K562 (cell line): ENCODE measurements around the gene CNKSR2. TPM values are rescaled to one million over a fixed set of nuclear protein-coding genes. Genes with fewer than 3 reads are reported as not detected.

Source experiments
- ATAC-seq: fragments of 200-7000 bp; cut with Tn5 transposase; 3 replicates; pipeline ENCODE4 v1.9.1; 2020; ENCODE audit warnings: moderate library complexity
- BruUV-seq: library from RNA; stranded (reverse); fragments of 400-500 nt; replicated peaks from 2 replicates; lab custom pipeline; 2021; lab: Mats Ljungman, UMichigan
- CTCF ChIA-PET: fragments of 300-600 bp; formaldehyde crosslinking; extraction: SDS; loops from one replicate; lab custom pipeline; 2021; ENCODE audit warnings: low intra/inter-chr PET ratio; lab: Yijun Ruan, JAX
- POLR2A ChIA-PET: fragments of 300-600, 350-650 bp; sonication (Branson Sonifier 250); formaldehyde crosslinking; extraction: SDS; loops from one replicate; lab custom pipeline; 2021; ENCODE audit warnings: antibody characterized with exemption, inconsistent platforms; lab: Yijun Ruan, JAX
- DNase-seq, 4 experiments: peaks; one replicate each; pipeline versions ENCODE4 v3.0.0 to v3.0.0-alpha.2; 2011 to 2018; ENCODE audit warnings: low spot score in 3 of 4, mixed read lengths in 3 of 4; ENCODE audit errors: extremely low read depth in 1 of 4
- FAIRE-seq: peaks from 2 replicates; lab custom pipeline; 2011; peaks lifted over from hg19 to GRCh38; lab: Jason Lieb, UNC
- H2AFZ ChIP-seq: 2 replicates; pipeline ENCODE4 v1.6.0; 2011; ENCODE audit warnings: low read depth, low read length, control low read depth, inconsistent platforms
- H3K27ac ChIP-seq: fragments of 200-600 bp; 3 replicates; pipeline ENCODE4 v1.8.0; 2011; ENCODE audit warnings: low read depth, mild to moderate bottlenecking, control low read depth, inconsistent platforms, low read length, moderate library complexity, mixed read lengths; ENCODE audit errors: extremely low read depth
- H3K27me3 ChIP-seq, 2 experiments: fragments of 300-600 bp in 1 of 2; 2 replicates in 1 of 2; 3 replicates in 1 of 2; pipeline versions ENCODE4 v1.6.0 to v1.8.0; 2011; ENCODE audit warnings: inconsistent platforms in 2 of 2, low read length in 2 of 2, mild to moderate bottlenecking in 1 of 2, mixed read lengths in 1 of 2, moderate library complexity in 1 of 2; ENCODE audit not compliant: control insufficient read depth in 2 of 2, insufficient read depth in 2 of 2
- H3K36me3 ChIP-seq: fragments of 300-600 bp; 3 replicates; pipeline ENCODE4 v1.8.0; 2011; ENCODE audit warnings: mild to moderate bottlenecking, low read length, inconsistent platforms; ENCODE audit not compliant: control insufficient read depth, insufficient read depth
- H3K4me1 ChIP-seq, 2 experiments: fragments of 200-600 bp in 1 of 2; replicated peaks in 1 of 2; 2 replicates in 1 of 2; 3 replicates in 1 of 2; pipeline versions ENCODE4 v1.5.1 to v1.8.0; 2011; ENCODE audit warnings: inconsistent platforms in 2 of 2, low read length in 2 of 2, mild to moderate bottlenecking in 1 of 2, mixed read lengths in 1 of 2, moderate library complexity in 1 of 2; ENCODE audit not compliant: control insufficient read depth in 2 of 2, insufficient read depth in 2 of 2
- H3K4me2 ChIP-seq: 2 replicates; pipeline ENCODE4 v1.6.1; 2011; ENCODE audit warnings: low read length, control low read depth, inconsistent platforms, mixed read lengths; ENCODE audit not compliant: insufficient read depth
- H3K4me3 ChIP-seq: fragments of 200-600 bp; sonication (generic), shearing (Covaris generic); 2 replicates; pipeline ENCODE4 v1.5.1; 2016; ENCODE audit warnings: control low read depth, inconsistent platforms
- H3K79me2 ChIP-seq: fragments of 200-600 bp; 3 replicates; pipeline ENCODE4 v1.8.0; 2011; ENCODE audit warnings: low read length, inconsistent platforms; ENCODE audit not compliant: control insufficient read depth, insufficient read depth
- H3K9ac ChIP-seq, 2 experiments: 2 replicates each; pipeline versions ENCODE4 v1.6.0 to v1.6.1; 2011; ENCODE audit warnings: low read depth in 2 of 2, low read length in 2 of 2, control low read depth in 1 of 2, inconsistent platforms in 1 of 2, mild to moderate bottlenecking in 1 of 2, mixed read lengths in 1 of 2; ENCODE audit not compliant: insufficient read depth in 1 of 2
- H3K9me1 ChIP-seq: one replicate; pipeline ENCODE4 v1.6.0; 2011; ENCODE audit warnings: inconsistent platforms, mild to moderate bottlenecking, low read length, moderate library complexity; ENCODE audit not compliant: control insufficient read depth, insufficient read depth
- H3K9me3 ChIP-seq: replicated peaks from 2 replicates; pipeline ENCODE4 v1.5.1; 2011; ENCODE audit warnings: low read depth, low read length, inconsistent platforms; ENCODE audit not compliant: control insufficient read depth, insufficient read depth
- H4K20me1 ChIP-seq: replicated peaks from 2 replicates; pipeline ENCODE4 v1.6.1; 2011; ENCODE audit warnings: low read length, inconsistent platforms, mixed read lengths; ENCODE audit not compliant: control insufficient read depth, insufficient read depth
- BCOR ChIP-seq: fragments of 450-650 bp; IDR thresholded peaks from 2 replicates; pipeline ENCODE4 v1.6.1; 2016
- FOXM1 ChIP-seq, 2 experiments: fragments of 450-650 bp in 1 of 2; sonication (generic) in 1 of 2; formaldehyde crosslinking in 1 of 2; IDR thresholded peaks; 2 replicates each; pipeline versions ENCODE4 v1.6.1 to v1.9.0; 2017 to 2022; ENCODE audit warnings: low read depth in 2 of 2, mild to moderate bottlenecking in 2 of 2, missing genetic modification reagents in 1 of 2, moderate library complexity in 1 of 2
- HEY1 ChIP-seq: fragments of 250-450 bp; sonication (Bioruptor Pico); IDR thresholded peaks from 2 replicates; pipeline ENCODE4 v1.5.0; 2020; ENCODE audit warnings: mild to moderate bottlenecking, moderate library complexity, borderline replicate concordance
- MAFG ChIP-seq: fragments of 450-650 bp; conservative IDR thresholded peaks from 2 replicates; pipeline ENCODE4 v1.6.1; 2016; ENCODE audit warnings: missing genetic modification characterization, missing compliant biosample characterization
- MXI1 ChIP-seq: IDR thresholded peaks from 2 replicates; pipeline ENCODE4 v1.6.1; 2011; ENCODE audit warnings: low read depth, mild to moderate bottlenecking, improper control_type of control experiment, low read length
- SMARCC2 ChIP-seq: fragments of 450-650 bp; IDR thresholded peaks from 2 replicates; pipeline ENCODE4 v1.6.1; 2017; ENCODE audit warnings: antibody characterized with exemption, moderate library complexity, mild to moderate bottlenecking, low read depth
- TBL1XR1 ChIP-seq, 2 experiments: IDR thresholded peaks; 2 replicates each; pipeline ENCODE4 v1.6.1; 2012; ENCODE audit warnings: improper control_type of control experiment in 2 of 2, low read length in 2 of 2, mild to moderate bottlenecking in 1 of 2
- ZEB2 ChIP-seq: fragments of 450-650 bp; IDR thresholded peaks from 2 replicates; pipeline ENCODE4 v1.6.1; 2016
- ZFP1 ChIP-seq: fragments of 450-650 bp; formaldehyde crosslinking; IDR thresholded peaks from 2 replicates; pipeline ENCODE4 v1.4.0; 2020; ENCODE audit warnings: mild to moderate bottlenecking, mixed read lengths
- ZNF146 ChIP-seq: IDR thresholded peaks from one replicate; pipeline ENCODE4 v1.6.1; 2018; ENCODE audit warnings: missing compliant biosample characterization; ENCODE audit not compliant: unreplicated experiment
- ZNF239 ChIP-seq: fragments of 250-450 bp; sonication (Bioruptor Pico); IDR thresholded peaks from 2 replicates; pipeline ENCODE4 v1.4.0; 2020; ENCODE audit warnings: mild to moderate bottlenecking
- ZNF445 ChIP-seq: fragments of 250-450 bp; sonication (Bioruptor Pico); IDR thresholded peaks from 2 replicates; pipeline ENCODE4 v1.4.0; 2020; ENCODE audit warnings: low read depth, mild to moderate bottlenecking, moderate library complexity
- WGBS: fragments of 100-300 bp; shearing (Covaris generic); methylation state at CpG from one replicate; pipeline ENCODE4 v1.1.6; 2016; ENCODE audit warnings: low coverage, mixed read lengths; ENCODE audit not compliant: insufficient coverage; ENCODE audit errors: missing lambda C conversion rate; 5-methylcytosine and 5-hydroxymethylcytosine counted together
- in situ Hi-C: fragments of 300-500 bp; cut with MboI; formaldehyde crosslinking; loops from 4 replicates; pipeline ENCODE4 v1.15.0; 2018; ENCODE audit warnings: inconsistent platforms, mixed read lengths
- intact Hi-C: fragments of 100-400 bp; cut with micrococcal nuclease; formaldehyde crosslinking; loops from 2 replicates; pipeline ENCODE4 v1.14.2; 2022
- polyA plus RNA-seq, 8 experiments: library from polyadenylated mRNA; depleted of rRNA in 4 of 8; stranded (reverse) in 5 of 8; unstranded in 3 of 8; fragments of >200 nt; fragmentation: Nextera tagmentation in 2 of 8; fragmentation: Illumina TruSeq in 1 of 8; extraction: Ambion mirVana in 2 of 8; extraction: Trizol in 1 of 8; gene quantifications; 2 replicates each; pipeline versions ENCODE4 v1.2.1 to v1.2.3, GENCODE V29; 2011 to 2014; ENCODE audit warnings: inconsistent platforms in 1 of 8, missing spikeins in 1 of 8
- total RNA-seq, 7 experiments: library from RNA; depleted of rRNA in 6 of 7; stranded (reverse); fragments of >200 nt in 6 of 7; fragmentation: Illumina TruSeq in 2 of 7; extraction: Trizol in 2 of 7; gene quantifications; 2 replicates each; pipeline versions ENCODE4 v1.2.1 to v1.2.3, GENCODE V29; 2011 to 2021; ENCODE audit warnings: low replicate concordance in 1 of 7
- TF ChIP-seq, protein P1 (sequence below): fragments of 450-650 bp; IDR thresholded peaks from one replicate; pipeline ENCODE4 v1.6.1; 2018; ENCODE audit warnings: mild to moderate bottlenecking, moderate library complexity; ENCODE audit not compliant: partially characterized antibody
- TF ChIP-seq, protein P2 (sequence below): sonication (generic); formaldehyde crosslinking; IDR thresholded peaks from 2 replicates; pipeline ENCODE4 v1.8.1; 2023; ENCODE audit warnings: mild to moderate bottlenecking, missing genetic modification reagents
- TF ChIP-seq, protein P3 (sequence below): fragments of 250-450 bp; sonication (Bioruptor Pico); IDR thresholded peaks from 2 replicates; pipeline ENCODE4 v1.5.0; 2021; ENCODE audit warnings: mild to moderate bottlenecking, borderline replicate concordance
- TF ChIP-seq, protein P4 (sequence below): fragments of 450-650 bp; conservative IDR thresholded peaks from 2 replicates; pipeline ENCODE4 v1.6.1; 2016; ENCODE audit warnings: missing genetic modification characterization, low read depth, mild to moderate bottlenecking, control low read depth, missing compliant biosample characterization

CNKSR2 gene
- total and polyA plus RNA-seq, 9 of the 15 experiments (the other 6 are each of a cell fraction or from before 2014, with no cell fraction given), result not detected

DNA sequence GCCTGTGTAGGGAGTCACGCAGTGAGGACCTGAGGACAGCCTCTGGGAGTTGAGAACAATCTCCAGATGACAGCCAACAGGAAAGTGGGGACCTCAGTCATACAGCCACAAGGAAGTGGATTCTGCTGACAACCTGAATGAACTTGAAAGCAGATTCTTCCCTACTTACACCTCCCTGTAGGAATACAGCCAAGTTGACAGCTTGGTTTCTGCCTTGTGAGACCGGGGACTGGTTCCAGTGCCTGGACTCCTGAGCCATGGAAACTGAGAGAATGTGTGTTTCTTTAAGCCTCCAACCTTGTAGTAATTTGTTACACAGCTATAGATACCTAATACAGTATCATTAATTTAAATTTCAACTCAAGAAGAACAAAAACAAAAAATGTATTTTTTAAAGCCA is 107.5 kb downstream of the CNKSR2 start:
- Histone ChIP-seq H3K4me1 (no peaks in the 10 kb centered on the region), H3K9me3 (no peaks in the 10 kb centered on the region), H3K4me2 (no peak overlapping the region), H2AFZ (no peak overlapping the region), H3K4me3 (no peak overlapping the region), H3K9me1 (no peaks in the 10 kb centered on the region), H3K36me3 (no peaks in the 10 kb centered on the region), H3K27me3 (no peaks in the 10 kb centered on the region), H3K9ac (no peak overlapping the region), H3K79me2 (no peaks in the 10 kb centered on the region), H4K20me1 (no peaks in the 10 kb centered on the region), H3K27ac (no peak overlapping the region)
- in situ Hi-C loops (no loop called here), intact Hi-C loops (no loop called here)
- TF ChIP-seq SMARCC2 (no peak), ZNF146 (CRISPR knock-in tag) (no peak), ZEB2 (no peak), BCOR (no peak), MXI1 (no peak), ZNF445 (CRISPR knock-in tag) (no peak), MAFG (tag) (no peak), ZFP1 (CRISPR knock-in tag) (no peak), FOXM1 (IDR thresholded peaks at IDR 0.05; ENCODE audit: low read depth) (no peak), FOXM1 (CRISPR knock-in tag; IDR thresholded peaks at IDR 0.05; ENCODE audit: low read depth) (no peak), HEY1 (CRISPR knock-in tag) (no peak), ZNF239 (CRISPR knock-in tag) (no peak), TBL1XR1 (IDR thresholded peaks at IDR 0.05; ENCODE audit: low read length in 2 of 2) (no peak)
- TF ChIP-seq, protein P1, sequence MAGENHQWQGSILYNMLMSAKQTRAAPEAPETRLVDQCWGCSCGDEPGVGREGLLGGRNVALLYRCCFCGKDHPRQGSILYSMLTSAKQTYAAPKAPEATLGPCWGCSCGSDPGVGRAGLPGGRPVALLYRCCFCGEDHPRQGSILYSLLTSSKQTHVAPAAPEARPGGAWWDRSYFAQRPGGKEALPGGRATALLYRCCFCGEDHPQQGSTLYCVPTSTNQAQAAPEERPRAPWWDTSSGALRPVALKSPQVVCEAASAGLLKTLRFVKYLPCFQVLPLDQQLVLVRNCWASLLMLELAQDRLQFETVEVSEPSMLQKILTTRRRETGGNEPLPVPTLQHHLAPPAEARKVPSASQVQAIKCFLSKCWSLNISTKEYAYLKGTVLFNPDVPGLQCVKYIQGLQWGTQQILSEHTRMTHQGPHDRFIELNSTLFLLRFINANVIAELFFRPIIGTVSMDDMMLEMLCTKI, result no peak
- TF ChIP-seq, protein P2, sequence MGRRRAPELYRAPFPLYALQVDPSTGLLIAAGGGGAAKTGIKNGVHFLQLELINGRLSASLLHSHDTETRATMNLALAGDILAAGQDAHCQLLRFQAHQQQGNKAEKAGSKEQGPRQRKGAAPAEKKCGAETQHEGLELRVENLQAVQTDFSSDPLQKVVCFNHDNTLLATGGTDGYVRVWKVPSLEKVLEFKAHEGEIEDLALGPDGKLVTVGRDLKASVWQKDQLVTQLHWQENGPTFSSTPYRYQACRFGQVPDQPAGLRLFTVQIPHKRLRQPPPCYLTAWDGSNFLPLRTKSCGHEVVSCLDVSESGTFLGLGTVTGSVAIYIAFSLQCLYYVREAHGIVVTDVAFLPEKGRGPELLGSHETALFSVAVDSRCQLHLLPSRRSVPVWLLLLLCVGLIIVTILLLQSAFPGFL (CRISPR knock-in tag), result no peak
- TF ChIP-seq, protein P3, sequence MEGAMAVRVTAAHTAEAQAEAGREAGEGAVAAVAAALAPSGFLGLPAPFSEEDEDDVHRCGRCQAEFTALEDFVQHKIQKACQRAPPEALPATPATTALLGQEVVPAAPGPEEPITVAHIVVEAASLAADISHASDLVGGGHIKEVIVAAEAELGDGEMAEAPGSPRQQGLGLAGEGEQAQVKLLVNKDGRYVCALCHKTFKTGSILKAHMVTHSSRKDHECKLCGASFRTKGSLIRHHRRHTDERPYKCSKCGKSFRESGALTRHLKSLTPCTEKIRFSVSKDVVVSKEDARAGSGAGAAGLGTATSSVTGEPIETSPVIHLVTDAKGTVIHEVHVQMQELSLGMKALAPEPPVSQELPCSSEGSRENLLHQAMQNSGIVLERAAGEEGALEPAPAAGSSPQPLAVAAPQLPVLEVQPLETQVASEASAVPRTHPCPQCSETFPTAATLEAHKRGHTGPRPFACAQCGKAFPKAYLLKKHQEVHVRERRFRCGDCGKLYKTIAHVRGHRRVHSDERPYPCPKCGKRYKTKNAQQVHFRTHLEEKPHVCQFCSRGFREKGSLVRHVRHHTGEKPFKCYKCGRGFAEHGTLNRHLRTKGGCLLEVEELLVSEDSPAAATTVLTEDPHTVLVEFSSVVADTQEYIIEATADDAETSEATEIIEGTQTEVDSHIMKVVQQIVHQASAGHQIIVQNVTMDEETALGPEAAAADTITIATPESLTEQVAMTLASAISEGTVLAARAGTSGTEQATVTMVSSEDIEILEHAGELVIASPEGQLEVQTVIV (CRISPR knock-in tag), result no peak
- TF ChIP-seq, protein P4, sequence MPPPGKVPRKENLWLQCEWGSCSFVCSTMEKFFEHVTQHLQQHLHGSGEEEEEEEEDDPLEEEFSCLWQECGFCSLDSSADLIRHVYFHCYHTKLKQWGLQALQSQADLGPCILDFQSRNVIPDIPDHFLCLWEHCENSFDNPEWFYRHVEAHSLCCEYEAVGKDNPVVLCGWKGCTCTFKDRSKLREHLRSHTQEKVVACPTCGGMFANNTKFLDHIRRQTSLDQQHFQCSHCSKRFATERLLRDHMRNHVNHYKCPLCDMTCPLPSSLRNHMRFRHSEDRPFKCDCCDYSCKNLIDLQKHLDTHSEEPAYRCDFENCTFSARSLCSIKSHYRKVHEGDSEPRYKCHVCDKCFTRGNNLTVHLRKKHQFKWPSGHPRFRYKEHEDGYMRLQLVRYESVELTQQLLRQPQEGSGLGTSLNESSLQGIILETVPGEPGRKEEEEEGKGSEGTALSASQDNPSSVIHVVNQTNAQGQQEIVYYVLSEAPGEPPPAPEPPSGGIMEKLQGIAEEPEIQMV (tag), result no peak
- whole genome bisulfite sequencing, result 5% methylated on average over 2 of the region's 2 CpGs
- FAIRE-seq (no peak), ATAC-seq (no peak), DNase-seq (no peak)
- ChIA-PET CTCF (no interaction called here), POLR2A (no interaction called here)
- BruUV-seq, result no TSS peak
